ENCODE results near the gene PFKFB2.

DNA sequence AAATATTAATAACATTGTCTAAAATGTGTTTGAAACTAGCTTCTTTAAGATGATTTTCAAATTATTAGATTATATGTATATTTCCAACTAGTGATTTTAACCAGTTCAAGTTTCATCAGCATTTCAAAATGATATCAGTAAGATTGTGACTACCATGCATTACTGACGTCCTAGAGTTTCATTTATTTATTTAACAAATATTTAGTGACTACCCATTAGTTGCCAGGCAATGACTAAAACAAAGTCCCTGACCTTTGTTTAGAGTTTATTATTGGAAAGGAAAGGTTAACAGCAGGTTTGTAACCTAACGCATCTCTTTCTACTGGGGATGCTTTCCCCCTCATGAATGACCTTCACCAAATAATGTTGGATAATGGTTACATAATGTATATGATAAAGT is 28.0 kb downstream of the PFKFB2 start:
- TF ChIP-seq POLR2A (IDR thresholded peaks at IDR 0.05): no peak
- TF ChIP-seq, protein P1, sequence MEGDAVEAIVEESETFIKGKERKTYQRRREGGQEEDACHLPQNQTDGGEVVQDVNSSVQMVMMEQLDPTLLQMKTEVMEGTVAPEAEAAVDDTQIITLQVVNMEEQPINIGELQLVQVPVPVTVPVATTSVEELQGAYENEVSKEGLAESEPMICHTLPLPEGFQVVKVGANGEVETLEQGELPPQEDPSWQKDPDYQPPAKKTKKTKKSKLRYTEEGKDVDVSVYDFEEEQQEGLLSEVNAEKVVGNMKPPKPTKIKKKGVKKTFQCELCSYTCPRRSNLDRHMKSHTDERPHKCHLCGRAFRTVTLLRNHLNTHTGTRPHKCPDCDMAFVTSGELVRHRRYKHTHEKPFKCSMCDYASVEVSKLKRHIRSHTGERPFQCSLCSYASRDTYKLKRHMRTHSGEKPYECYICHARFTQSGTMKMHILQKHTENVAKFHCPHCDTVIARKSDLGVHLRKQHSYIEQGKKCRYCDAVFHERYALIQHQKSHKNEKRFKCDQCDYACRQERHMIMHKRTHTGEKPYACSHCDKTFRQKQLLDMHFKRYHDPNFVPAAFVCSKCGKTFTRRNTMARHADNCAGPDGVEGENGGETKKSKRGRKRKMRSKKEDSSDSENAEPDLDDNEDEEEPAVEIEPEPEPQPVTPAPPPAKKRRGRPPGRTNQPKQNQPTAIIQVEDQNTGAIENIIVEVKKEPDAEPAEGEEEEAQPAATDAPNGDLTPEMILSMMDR (IDR thresholded peaks at IDR 0.05): no peak
